CD14-positive monocyte (primary cell): ENCODE results near the gene IL11RA. TPM values are rescaled to one million over a fixed set of nuclear protein-coding genes. Genes with fewer than 3 reads are reported as not detected.

Source experiments
- DNase-seq, 3 donors: peaks; one replicate each; pipeline ENCODE4 v3.0.0-alpha.2; 2011 to 2022
- H2AFZ ChIP-seq: 2 replicates; pipeline ENCODE4 v1.6.0; 2012; ENCODE audit warnings: mild to moderate bottlenecking, low read depth, low read length, inconsistent platforms; ENCODE audit not compliant: insufficient read depth, poor library complexity, severe bottlenecking
- H3K27ac ChIP-seq, 2 donors: 1 replicate in 1 of 2; 2 replicates in 1 of 2; pipeline ENCODE4 v1.5.1; 2012 to 2013; ENCODE audit warnings: low read length in 2 of 2, control low read depth in 1 of 2, inconsistent platforms in 1 of 2, low read depth in 1 of 2, mild to moderate bottlenecking in 1 of 2
- H3K27me3 ChIP-seq, 2 donors: one replicate each; pipeline versions ENCODE4 v1.6.0 to v1.6.1; 2011 to 2013; ENCODE audit warnings: low read length in 2 of 2; ENCODE audit not compliant: control insufficient read depth in 2 of 2, insufficient read depth in 2 of 2
- H3K36me3 ChIP-seq, 2 donors: replicated peaks in 1 of 2; 1 replicate in 1 of 2; 2 replicates in 1 of 2; pipeline versions ENCODE4 v1.5.1 to v1.6.1; 2012 to 2013; ENCODE audit warnings: low read length in 2 of 2, control low read depth in 1 of 2, inconsistent platforms in 1 of 2, mild to moderate bottlenecking in 1 of 2; ENCODE audit not compliant: insufficient read depth in 2 of 2, control insufficient read depth in 1 of 2
- H3K4me1 ChIP-seq, 2 donors: 1 replicate in 1 of 2; 2 replicates in 1 of 2; pipeline versions ENCODE4 v1.5.1 to v1.6.1; 2012 to 2013; ENCODE audit warnings: low read length in 2 of 2, control low read depth in 1 of 2, inconsistent platforms in 1 of 2, mild to moderate bottlenecking in 1 of 2, moderate library complexity in 1 of 2; ENCODE audit not compliant: insufficient read depth in 2 of 2, control insufficient read depth in 1 of 2
- H3K4me2 ChIP-seq: replicated peaks from 2 replicates; pipeline ENCODE3; 2012; ENCODE audit warnings: low read length, moderate library complexity, mild to moderate bottlenecking; ENCODE audit not compliant: poor library complexity, severe bottlenecking; ENCODE audit errors: extremely low read depth
- H3K4me3 ChIP-seq, 3 experiments: fragments of 200-600 bp in 1 of 3; sonication (generic) in 1 of 3; replicated peaks in 1 of 3; 1 replicate in 2 of 3; 2 replicates in 1 of 3; pipeline ENCODE4 v1.5.1; 2011 to 2013; ENCODE audit warnings: low read length in 3 of 3, mild to moderate bottlenecking in 3 of 3, control low read depth in 2 of 3, low read depth in 2 of 3, inconsistent platforms in 1 of 3, moderate library complexity in 1 of 3
- H3K79me2 ChIP-seq: 2 replicates; pipeline ENCODE4 v1.6.0; 2012; ENCODE audit warnings: mild to moderate bottlenecking, control low read depth, inconsistent platforms, low read length, moderate library complexity; ENCODE audit not compliant: insufficient read depth
- H3K9ac ChIP-seq: 2 replicates; pipeline ENCODE4 v1.6.0; 2017; ENCODE audit warnings: low read length, mild to moderate bottlenecking; ENCODE audit not compliant: insufficient read depth, poor library complexity, severe bottlenecking
- H3K9me3 ChIP-seq, 2 donors: replicated peaks in 1 of 2; 1 replicate in 1 of 2; 2 replicates in 1 of 2; pipeline versions ENCODE4 v1.5.1 to v1.6.1; 2012 to 2013; ENCODE audit warnings: low read length in 2 of 2, control low read depth in 1 of 2; ENCODE audit not compliant: control insufficient read depth in 1 of 2, insufficient read depth in 1 of 2
- H4K20me1 ChIP-seq: 2 replicates; pipeline ENCODE4 v1.6.0; 2012; ENCODE audit warnings: mild to moderate bottlenecking, low read length, control low read depth, moderate library complexity; ENCODE audit not compliant: insufficient read depth
- H3K27ac Mint-ChIP-seq, 7 donors: one replicate each; pipeline ENCODE4 v1.8.0; 2020; ENCODE audit warnings: mild to moderate bottlenecking in 7 of 7, mixed read lengths in 7 of 7, moderate library complexity in 6 of 7, inconsistent platforms in 2 of 7
- H3K27me3 Mint-ChIP-seq, 3 donors: one replicate each; pipeline ENCODE4 v1.8.0; 2021 to 2022; ENCODE audit warnings: low read depth in 3 of 3, mild to moderate bottlenecking in 3 of 3, mixed read lengths in 3 of 3, moderate library complexity in 3 of 3, inconsistent platforms in 1 of 3
- H3K36me3 Mint-ChIP-seq, 2 donors: one replicate each; pipeline ENCODE4 v1.8.0; 2020; ENCODE audit warnings: mixed read lengths in 2 of 2, inconsistent platforms in 1 of 2, mild to moderate bottlenecking in 1 of 2
- H3K4me1 Mint-ChIP-seq: one replicate; pipeline ENCODE4 v1.8.0; 2020; ENCODE audit warnings: mild to moderate bottlenecking, mixed read lengths
- H3K4me3 Mint-ChIP-seq, 2 donors: one replicate each; pipeline ENCODE4 v1.8.0; 2020; ENCODE audit warnings: mild to moderate bottlenecking in 2 of 2, mixed read lengths in 2 of 2, moderate library complexity in 1 of 2
- H3K9me3 Mint-ChIP-seq, 7 donors: one replicate each; pipeline ENCODE4 v1.8.0; 2020 to 2022; ENCODE audit warnings: mixed read lengths in 7 of 7, mild to moderate bottlenecking in 6 of 7, moderate library complexity in 6 of 7, inconsistent platforms in 2 of 7
- WGBS: methylation state at CpG from one replicate; pipeline ENCODE4 v1.1.5; 2013; ENCODE audit warnings: missing lambda C conversion rate; ENCODE audit not compliant: insufficient coverage; 5-methylcytosine and 5-hydroxymethylcytosine counted together
- intact Hi-C, 2 donors: fragments of 100-400 bp; cut with micrococcal nuclease; formaldehyde crosslinking; loops; one replicate each; pipeline versions ENCODE4 v1.15.0 to v1.15.1; 2023
- polyA plus RNA-seq, 3 donors: library from polyadenylated mRNA; depleted of rRNA in 1 of 3; unstranded in 2 of 3; stranded (reverse) in 1 of 3; fragments of 300-500 nt in 2 of 3; fragments of >200 nt in 1 of 3; fragmentation: Illumina TruSeq in 2 of 3; gene quantifications; 1 replicate in 2 of 3; 2 replicates in 1 of 3; pipeline ENCODE4 v1.2.3, GENCODE V29; 2012 to 2021
- TF ChIP-seq, protein P1 (sequence below): fragments of 200-600 bp; IDR thresholded peaks from one replicate; pipeline ENCODE4 v1.8.0; 2022; ENCODE audit warnings: antibody characterized with exemption, mild to moderate bottlenecking

Gene IL11RA
- polyA plus RNA-seq, 3 donors, result 2.8 to 39.1 (median 4.1) TPM

DNA sequence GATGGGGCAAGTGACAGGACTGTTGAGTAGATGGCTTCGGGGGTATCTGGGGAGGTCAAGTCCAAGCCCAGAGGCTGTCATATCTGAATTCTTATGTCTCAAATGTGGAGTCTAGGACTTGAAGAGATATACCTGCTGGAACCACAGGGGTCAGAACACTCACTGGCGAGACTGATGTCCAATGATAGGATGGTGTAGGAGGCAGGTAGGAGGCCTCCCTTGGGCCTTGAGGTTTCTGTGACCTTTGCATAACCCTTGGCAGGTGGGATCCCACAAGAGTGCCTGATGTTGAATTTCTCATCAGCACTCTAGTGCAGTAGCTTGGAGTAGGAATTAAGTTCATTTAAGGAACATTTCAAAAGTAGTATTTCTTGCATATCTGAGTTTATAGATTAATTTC, 55.1 kb downstream of the IL11RA start:
- Histone ChIP-seq H3K9me3 (no peaks in the 10 kb centered on the region), H3K9ac (no peak overlapping the region), H3K27me3 (no peaks in the 10 kb centered on the region), H3K4me2 (no peak overlapping the region), H4K20me1 (no peaks in the 10 kb centered on the region), H3K4me3 (no peak overlapping the region), H3K79me2 (no peaks in the 10 kb centered on the region), H3K36me3 (no peaks in the 10 kb centered on the region), H3K4me1 (peaks cover 0 to 4% of the 10 kb centered on the region in 2 donors), H2AFZ (no peak overlapping the region), H3K27ac (no peak overlapping the region)
- peaks cover 5% of the 10 kb centered on the region for H3K4me1 Mint-ChIP-seq
- no peak overlapping the region for H3K27ac Mint-ChIP-seq
- H3K36me3 Mint-ChIP-seq, result no peaks in the 10 kb centered on the region
- TF ChIP-seq, protein P1, sequence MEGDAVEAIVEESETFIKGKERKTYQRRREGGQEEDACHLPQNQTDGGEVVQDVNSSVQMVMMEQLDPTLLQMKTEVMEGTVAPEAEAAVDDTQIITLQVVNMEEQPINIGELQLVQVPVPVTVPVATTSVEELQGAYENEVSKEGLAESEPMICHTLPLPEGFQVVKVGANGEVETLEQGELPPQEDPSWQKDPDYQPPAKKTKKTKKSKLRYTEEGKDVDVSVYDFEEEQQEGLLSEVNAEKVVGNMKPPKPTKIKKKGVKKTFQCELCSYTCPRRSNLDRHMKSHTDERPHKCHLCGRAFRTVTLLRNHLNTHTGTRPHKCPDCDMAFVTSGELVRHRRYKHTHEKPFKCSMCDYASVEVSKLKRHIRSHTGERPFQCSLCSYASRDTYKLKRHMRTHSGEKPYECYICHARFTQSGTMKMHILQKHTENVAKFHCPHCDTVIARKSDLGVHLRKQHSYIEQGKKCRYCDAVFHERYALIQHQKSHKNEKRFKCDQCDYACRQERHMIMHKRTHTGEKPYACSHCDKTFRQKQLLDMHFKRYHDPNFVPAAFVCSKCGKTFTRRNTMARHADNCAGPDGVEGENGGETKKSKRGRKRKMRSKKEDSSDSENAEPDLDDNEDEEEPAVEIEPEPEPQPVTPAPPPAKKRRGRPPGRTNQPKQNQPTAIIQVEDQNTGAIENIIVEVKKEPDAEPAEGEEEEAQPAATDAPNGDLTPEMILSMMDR, result no peak
- H3K4me3 Mint-ChIP-seq, result no peak overlapping the region
- H3K9me3 Mint-ChIP-seq, result no peaks in the 10 kb centered on the region
- no peak for DNase-seq
- peaks cover 6 to 9% (median 9%) of the 10 kb centered on the region in 3 donors for H3K27me3 Mint-ChIP-seq
- WGBS, result 94% methylated on average over 2 of the region's 2 CpGs
- intact Hi-C loops, result no loop called here

DNA sequence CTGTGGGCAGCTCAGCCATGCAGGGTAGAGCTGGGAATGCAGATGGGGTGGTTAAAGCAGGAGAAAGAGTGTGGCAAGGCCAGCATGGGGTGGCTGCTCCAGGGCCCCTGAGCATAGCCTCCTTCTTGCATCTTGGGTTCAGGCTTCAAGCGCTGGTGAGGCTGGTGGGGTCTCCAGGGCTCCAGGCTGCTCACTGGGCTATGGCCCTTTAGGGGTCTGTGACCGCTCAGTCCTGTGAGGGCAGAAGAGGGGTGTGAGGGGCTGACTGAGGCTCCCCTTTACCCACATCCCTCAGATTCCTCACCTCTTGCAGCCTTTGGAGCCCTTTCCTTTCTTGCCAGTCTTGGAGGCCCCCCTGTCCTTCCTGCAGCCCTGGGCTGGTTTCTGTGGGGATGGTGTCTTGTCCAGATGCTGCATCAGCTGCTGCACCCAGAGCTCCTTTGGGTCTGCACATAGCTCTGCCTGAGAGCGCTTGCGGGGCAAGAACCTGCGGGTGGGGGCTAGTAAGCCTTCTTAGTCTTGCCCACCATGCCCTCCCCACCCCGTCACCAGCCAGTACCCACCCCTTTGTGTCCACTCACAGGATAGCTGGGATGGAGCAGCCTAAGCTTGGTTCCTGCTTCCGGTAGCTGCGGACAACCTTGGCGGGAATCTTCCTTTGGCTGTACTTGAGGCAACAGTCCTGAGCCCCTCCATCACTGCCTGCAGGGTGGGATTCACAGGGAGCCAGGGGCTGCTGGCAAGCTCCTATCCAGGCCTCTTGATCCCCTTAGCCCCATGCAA, 57.4 kb downstream of the IL11RA start:
- no peak overlapping the region for H3K27ac ChIP-seq
- no peaks in the 10 kb centered on the region for H3K36me3 Mint-ChIP-seq
- H3K4me3 ChIP-seq, result no peak overlapping the region
- H3K9me3 Mint-ChIP-seq, result no peaks in the 10 kb centered on the region
- H3K27me3 Mint-ChIP-seq, result peaks cover 10 to 21% (median 19%) of the 10 kb centered on the region in 3 donors
- H3K27ac Mint-ChIP-seq, result no peak overlapping the region
- WGBS, result 94% methylated on average over 7 of the region's 9 CpGs
- no peaks in the 10 kb centered on the region for H3K79me2 ChIP-seq
- H2AFZ ChIP-seq, result no peak overlapping the region
- TF ChIP-seq, protein P1, result no peak
- no peaks in the 10 kb centered on the region for H3K9me3 ChIP-seq
- no peaks in the 10 kb centered on the region for H4K20me1 ChIP-seq
- H3K4me1 Mint-ChIP-seq, result peaks cover 4% of the 10 kb centered on the region
- H3K4me2 ChIP-seq, result no peak overlapping the region
- H3K36me3 ChIP-seq, result no peaks in the 10 kb centered on the region
- H3K4me3 Mint-ChIP-seq, result no peak overlapping the region
- no peak for DNase-seq
- H3K9ac ChIP-seq, result no peak overlapping the region
- intact Hi-C loops, result no loop called here
- H3K4me1 ChIP-seq, result peaks cover 0 to 4% of the 10 kb centered on the region in 2 donors
- H3K27me3 ChIP-seq, result peaks cover 2 to 6% of the 10 kb centered on the region in 2 donors
